Hypothalamus (tissue), 51 donors: Measurements from ENCODE around the gene ATP6V1C2.

Experiments
- DNase-seq, 51 donors: peaks; one replicate each; lab custom pipeline; 2025; lab: John Stamatoyannopoulos, UW

ATP6V1C2 gene

GRCh38 chr2:10830641-10831399, 109.4 kb downstream of the ATP6V1C2 start:
- DNase-seq: no peak

GRCh38 chr2:10831400-10831985, 110.1 kb downstream of the ATP6V1C2 start:
- DNase-seq: no peak

DNA sequence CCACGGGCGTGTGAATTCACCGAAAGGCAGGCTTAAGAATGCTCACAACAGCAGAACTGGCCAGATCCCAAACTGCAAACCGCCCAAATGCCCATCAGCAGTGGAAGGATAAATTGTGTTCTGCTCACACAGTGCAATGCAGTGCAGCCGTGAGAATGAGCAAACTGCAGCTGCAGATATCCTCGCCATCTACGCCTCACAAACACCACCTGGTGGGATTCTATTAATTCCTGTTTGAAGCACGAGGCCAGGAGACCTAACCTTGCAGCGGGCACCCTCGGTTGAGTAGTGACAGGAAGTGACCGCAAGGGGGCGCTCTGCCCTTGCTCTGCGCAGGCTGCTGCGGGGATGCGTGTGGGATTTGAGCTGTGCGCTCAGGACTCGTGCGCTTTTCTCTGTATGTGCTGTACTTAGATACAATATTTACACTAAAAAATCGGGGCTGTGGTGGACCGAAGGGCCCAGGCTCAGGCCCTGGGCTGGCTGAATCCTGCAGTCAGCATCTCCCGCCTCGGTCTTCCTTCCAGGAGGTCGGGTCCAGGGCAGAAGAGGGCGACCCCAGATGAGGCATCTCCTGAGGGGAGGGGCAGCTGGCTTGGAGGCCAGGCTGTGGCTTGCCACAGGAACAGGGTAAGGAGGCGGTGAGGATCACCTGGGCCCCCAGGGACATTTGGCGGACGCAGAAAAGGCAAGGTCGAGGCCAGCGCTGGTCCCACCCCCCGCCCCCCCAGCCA, 110.9 kb downstream of the ATP6V1C2 start:
- peak in 49 of 51 donors; percentile 17 to 89 (median 68) for DNase-seq

- DNase-seq: no peak
Observed at GRCh38 chr2:10833021-10833420, 111.6 kb downstream of the ATP6V1C2 start.

DNA sequence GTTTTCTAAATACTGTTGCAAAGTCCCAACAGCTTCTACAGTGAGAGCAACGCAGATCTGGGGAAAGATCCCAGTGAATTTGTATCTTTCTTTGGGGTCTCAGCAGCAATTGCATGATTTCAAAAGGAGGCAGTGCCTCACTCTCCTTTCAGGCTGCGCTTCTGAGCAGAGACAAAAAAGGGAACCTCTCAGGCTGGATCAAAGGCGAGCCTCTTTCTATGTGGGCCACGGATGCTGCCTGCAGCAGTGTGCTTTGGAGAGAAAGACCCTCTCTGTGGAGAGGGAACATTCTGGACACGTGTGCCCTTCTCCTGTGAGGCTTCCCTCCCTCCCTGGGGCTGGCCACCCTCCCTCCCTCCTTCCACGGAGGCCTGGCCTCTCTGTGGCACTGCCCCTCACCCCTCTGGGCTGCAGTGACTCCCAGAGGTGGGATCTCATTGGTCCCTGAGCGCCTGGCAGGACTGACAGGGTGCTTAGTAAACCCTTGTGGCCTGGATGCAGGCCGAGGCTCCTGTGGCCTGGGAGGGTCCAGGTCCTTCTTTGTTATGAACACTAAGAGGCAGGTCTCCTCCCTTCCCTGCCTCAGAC, 112.7 kb downstream of the ATP6V1C2 start:
- DNase-seq: peak in 8 of 51 donors; percentile 13 to 37 (median 18)
